Ishikawa (cell line): Measurements from ENCODE around the gene IL1RL1.

Experiments
- CREB1 ChIP-seq: IDR thresholded peaks from 2 replicates; pipeline ENCODE4 v1.6.1; 2012; ENCODE audit warnings: low read depth
- EP300 ChIP-seq: IDR thresholded peaks from 2 replicates; pipeline ENCODE4 v1.6.1; 2012; ENCODE audit warnings: borderline replicate concordance
- NFIC ChIP-seq: IDR thresholded peaks from 2 replicates; pipeline ENCODE4 v1.6.1; 2012
- REST ChIP-seq: IDR thresholded peaks from 2 replicates; pipeline ENCODE4 v1.6.1; 2012; ENCODE audit warnings: low read depth, mild to moderate bottlenecking
- TAF1 ChIP-seq: IDR thresholded peaks from 2 replicates; pipeline ENCODE4 v1.6.1; 2012; ENCODE audit warnings: low read depth, mild to moderate bottlenecking
- TCF12 ChIP-seq: IDR thresholded peaks from 2 replicates; pipeline ENCODE4 v1.6.1; 2012; ENCODE audit warnings: low read depth
- USF1 ChIP-seq: IDR thresholded peaks from 2 replicates; pipeline ENCODE4 v1.6.1; 2012

GRCh38 chr2:102289129-102289528 is 22.2 kb upstream of the IL1RL1 start:
- TF ChIP-seq CREB1 (no peak), EP300 (no peak), NFIC (no peak), TAF1 (no peak), TCF12 (no peak), USF1 (no peak), REST (no peak)
